Renal cortical epithelial cell (primary cell): ENCODE results near the gene FOXM1. TPM values are rescaled to one million over a fixed set of nuclear protein-coding genes. Genes with fewer than 3 reads are reported as not detected.
A peak's percentile ranks its signal among the peaks of the same experiment; 100 is the strongest.

Experiments used
- DNase-seq: peaks from one replicate; pipeline ENCODE4 v3.0.0-alpha.2; 2011; ENCODE audit warnings: low read depth
- total RNA-seq: library from RNA; depleted of rRNA; stranded (reverse); fragments of >200 nt; gene quantifications from 2 replicates; pipeline ENCODE4 v1.2.3, GENCODE V29; 2014

FOXM1 gene, protein sequence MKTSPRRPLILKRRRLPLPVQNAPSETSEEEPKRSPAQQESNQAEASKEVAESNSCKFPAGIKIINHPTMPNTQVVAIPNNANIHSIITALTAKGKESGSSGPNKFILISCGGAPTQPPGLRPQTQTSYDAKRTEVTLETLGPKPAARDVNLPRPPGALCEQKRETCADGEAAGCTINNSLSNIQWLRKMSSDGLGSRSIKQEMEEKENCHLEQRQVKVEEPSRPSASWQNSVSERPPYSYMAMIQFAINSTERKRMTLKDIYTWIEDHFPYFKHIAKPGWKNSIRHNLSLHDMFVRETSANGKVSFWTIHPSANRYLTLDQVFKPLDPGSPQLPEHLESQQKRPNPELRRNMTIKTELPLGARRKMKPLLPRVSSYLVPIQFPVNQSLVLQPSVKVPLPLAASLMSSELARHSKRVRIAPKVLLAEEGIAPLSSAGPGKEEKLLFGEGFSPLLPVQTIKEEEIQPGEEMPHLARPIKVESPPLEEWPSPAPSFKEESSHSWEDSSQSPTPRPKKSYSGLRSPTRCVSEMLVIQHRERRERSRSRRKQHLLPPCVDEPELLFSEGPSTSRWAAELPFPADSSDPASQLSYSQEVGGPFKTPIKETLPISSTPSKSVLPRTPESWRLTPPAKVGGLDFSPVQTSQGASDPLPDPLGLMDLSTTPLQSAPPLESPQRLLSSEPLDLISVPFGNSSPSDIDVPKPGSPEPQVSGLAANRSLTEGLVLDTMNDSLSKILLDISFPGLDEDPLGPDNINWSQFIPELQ
- 0.60 and 4.9 TPM in 2 replicates for total RNA-seq

DNA sequence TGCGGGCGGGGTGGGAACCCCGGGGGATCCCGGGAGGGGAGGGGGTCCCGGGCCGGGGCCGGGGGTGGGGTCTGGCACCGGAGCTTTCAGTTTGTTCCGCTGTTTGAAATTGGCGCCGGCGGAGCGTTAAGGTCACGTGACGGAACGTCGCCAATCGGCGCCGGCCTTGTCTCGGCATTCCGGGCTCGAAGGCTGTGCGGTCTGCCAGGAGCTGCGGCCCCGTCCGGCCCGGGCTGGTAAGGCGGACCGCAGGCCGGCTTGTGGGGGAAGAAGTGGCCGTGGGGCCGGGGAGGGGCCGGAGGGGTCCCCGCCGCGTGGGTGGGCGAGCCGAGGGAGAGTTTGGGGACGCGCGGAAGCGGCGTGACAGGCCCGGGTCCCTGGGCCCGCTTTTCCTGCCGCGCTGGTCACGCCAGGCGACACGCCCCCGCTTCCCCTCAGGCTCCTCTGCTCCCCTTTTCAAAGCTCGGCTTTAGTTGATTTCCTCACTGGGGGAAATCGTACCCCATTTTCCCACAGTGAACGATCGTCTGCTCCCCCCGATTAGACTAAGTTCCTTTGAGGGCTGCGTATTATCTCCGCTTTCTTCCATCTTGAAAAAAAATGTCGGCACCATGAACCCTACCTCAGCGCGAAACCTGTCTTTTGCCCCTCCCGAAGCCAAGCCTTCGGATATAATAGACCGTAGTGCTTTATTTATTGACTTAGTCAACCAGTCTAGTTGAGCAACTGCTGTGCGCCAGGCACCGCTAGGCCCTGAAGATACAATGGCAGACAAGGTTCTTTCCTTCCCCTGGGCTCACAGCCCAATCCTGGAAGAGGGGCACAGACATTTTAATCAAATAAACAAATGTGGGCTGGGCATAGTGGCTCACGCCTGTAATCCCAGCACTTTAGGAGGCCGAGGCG is at the start of gene FOXM1, which contains the start of gene RHNO1:
Gene FOXM1, minus strand, starts transcription at position 128 of the 906 bp plus-strand sequence. CDS start 2,696 bp downstream, outside the sequence.
Gene RHNO1, plus strand, starts transcription at position 177 of the 906 bp plus-strand sequence. CDS start 8,144 bp downstream, outside the sequence.
- peak; percentile 75 for DNase-seq

DNA sequence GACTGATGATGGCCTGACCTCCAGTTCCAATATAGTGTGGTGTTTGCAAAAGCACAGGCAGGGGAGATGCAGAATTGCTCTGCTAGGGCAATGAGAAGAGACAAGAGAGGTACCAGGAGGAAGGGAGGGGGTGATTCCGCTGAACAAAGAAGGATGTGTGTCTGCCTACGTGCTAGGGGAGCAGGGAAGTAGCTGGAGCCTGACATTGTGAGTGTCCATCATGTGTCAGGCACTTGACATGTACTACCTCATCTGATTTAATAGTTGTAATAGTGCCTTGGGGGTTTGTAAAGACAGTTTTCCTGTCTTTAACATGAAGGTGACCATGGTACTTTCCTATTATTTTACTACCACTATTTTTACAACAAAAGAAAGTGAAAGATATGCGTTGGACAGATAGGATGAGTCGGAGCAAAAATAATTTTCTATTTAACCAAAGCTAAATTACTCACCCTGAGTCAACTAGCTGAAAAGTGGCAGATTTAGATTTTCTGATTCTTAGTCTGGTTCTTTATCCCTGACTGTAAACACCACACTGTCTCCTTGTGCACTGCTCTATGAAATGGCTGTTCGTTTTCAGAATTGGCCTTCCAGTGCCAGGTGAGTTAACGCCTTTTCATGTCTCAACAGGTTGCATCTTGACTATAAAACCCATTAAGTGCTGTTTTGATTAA is 48.5 kb upstream of the FOXM1 start:
- DNase-seq, result peak; percentile 6

DNA sequence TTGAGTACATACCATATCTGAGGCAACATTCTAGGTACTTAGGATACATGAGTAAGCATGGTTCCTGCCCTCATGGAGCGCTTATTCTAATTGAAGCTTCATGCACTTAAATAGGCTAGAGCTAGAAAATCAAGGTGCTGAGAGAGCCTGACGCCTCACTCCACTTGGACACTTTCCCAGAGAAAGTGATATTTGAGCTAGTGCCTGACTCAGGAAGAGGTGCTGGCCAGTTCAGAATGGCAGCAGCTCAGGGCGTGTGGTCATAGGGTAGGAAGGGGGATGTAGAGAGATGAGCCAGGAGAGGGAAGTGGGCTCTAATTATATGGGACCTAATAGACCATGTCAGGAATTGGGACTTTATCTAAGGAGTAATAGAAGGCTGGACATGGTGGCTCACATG is 47.0 kb upstream of the FOXM1 start:
- no peak for DNase-seq

DNA sequence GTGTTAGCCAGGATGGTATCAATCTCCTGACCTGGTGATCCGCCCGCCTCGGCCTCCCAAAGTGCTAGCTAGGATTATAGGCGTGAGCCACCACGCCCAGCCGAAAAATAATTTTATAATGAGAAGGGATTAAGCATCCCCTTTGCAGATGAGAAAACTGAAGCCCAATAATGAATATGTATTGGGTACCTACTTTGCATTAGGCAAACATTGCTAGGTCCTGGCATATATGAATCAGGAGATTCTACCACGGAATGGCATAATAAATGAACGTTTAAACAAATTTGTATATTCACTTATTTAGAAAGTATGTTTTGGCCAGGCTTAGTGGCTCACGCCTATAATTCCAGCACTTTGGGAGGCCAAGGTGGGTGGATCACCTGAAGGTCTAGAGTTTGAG is 46.1 kb upstream of the FOXM1 start:
- no peak for DNase-seq

DNA sequence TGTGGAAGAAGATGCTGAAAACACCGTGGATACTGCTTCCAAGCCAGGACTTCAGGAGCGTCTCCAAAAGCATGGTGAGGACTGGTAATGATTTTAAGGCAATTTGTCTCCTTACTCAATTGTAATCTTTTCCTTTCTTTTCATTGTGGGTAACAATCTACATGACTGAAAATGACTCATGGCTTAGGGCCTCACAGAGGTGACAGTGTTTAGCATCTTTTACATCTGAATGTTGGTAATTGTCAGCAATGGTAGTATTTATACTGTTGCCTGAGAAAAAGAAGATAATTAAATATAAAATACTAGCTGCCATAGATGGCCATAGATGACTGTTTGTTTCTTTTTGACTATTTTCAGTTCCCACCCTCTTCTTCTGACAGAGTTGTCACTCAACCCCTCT is 45.4 kb upstream of the FOXM1 start:
- DNase-seq, result no peak

DNA sequence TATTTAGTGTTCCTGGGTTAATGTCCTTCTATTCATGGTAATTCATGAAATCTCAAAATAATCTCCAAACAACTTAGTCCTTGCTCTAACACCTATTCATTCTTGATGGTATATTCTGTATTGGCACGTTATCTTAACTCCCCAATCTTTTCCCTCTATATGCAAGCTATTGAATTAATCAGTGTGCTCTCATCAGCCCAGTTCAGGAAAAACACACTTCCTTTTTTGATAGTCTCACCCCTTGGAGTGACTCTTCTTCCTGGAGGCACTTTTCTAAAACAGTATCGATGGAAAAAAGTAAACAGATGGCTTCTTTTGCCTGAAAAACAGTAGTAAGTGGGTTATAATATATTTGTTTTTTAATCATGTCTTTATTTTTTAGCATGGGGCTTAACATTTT is 42.3 kb upstream of the FOXM1 start:
- no peak for DNase-seq

DNA sequence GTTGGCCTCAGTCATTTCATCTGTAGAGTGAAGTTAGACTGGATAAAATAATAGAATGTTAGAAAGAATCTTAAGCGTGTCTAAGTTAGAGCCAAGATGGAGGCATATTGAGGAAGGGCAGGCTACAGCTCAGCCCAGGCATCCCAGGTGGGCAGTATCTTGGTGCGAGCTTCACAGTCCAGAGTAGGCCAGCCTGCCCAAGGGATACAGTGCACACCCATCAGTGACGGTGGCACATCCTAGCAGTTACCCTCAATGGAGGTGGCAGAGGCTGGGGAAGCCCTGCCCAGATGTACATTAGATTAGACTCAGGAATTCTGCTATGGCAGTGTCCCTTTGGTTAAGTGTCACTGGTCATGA is 35.2 kb upstream of the FOXM1 start:
- DNase-seq, result no peak

DNA sequence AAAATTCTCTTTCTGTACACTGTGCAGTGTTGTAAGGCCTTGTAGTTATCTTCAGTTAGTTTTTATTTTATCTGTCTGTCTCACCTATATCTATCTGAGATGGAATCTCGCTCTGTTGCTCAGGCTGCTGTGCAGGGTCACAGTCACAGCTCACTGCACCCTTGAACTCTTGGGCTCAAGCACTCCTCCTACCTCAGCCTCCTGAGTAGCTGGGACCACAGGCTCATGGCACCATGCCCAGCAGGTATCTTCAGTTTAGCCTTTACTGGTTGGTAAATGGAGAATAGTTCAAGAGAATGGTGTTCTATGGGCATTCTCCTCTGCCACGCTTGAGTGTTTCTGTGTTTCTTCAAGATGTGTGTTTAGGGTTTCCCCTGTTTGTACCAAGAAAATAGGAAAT is 27.3 kb upstream of the FOXM1 start:
- peak; percentile 84 for DNase-seq

DNA sequence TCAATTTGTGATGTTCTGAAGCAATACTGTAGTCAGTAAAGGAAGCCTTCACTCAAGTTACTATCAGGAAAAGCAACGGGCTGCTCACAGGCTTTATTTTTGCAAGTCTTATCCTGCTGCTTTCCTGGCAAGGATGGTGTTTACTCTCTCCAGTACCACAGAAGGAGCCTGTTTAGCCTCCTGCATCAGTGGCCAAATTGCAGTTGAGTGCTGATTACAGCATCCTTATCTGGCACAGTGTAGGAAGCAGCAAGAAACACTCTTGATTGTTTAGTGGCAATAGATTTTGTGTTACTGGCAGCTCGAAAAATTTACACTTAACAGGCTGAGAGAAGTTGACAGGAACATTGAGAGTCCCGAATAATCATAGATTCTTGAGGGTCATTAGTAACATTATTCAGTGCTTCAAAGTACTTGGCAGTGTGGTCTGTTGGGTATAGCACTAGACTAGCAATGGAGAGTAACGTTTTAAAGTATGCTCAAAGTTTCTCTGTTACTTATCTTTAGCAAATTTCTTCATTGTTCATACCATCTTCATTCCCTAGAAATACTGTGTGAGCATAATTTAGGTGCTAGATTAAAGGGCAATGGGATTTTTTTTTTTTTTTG is 25.4 kb upstream of the FOXM1 start:
- DNase-seq, result no peak

DNA sequence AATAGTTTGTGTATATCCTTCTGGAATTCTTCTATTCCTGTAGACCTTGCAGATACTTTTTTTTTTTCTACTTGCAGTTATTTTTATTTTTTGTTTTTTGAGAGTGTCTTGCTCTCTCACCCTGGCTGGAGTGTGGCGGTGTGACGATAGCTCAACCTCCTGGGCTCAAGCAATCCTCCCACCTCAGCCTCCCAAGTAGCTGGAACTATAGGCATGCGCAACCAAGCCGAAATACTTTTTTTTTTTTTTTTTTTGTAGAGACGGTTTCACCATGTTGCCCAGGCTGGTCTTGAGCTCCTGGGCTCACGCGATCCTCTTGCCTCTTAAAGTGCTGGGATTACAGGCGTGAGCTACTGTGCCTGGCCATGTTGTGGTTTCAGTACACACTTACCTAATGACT is 23.7 kb upstream of the FOXM1 start:
- no peak for DNase-seq

DNA sequence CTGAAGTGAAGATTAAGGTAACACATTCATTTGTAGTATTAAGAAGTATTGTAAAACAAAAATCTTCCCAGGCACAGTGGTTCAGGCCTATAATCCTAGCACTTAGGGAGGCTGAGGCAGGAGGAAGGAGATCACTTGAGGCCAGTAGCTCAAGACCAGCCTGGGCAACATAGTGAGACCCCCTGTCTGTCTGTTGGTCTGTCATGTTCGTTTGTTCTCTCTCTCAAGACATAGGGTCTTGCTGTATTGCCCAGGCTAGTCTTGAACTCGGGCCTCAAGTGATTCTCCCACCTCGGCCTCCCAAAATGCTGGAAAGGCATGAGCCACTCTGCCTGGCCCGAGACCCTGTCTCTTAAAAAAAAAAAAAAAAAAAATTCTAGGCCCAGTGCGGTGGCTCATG is 20.4 kb upstream of the FOXM1 start:
- DNase-seq, result no peak

DNA sequence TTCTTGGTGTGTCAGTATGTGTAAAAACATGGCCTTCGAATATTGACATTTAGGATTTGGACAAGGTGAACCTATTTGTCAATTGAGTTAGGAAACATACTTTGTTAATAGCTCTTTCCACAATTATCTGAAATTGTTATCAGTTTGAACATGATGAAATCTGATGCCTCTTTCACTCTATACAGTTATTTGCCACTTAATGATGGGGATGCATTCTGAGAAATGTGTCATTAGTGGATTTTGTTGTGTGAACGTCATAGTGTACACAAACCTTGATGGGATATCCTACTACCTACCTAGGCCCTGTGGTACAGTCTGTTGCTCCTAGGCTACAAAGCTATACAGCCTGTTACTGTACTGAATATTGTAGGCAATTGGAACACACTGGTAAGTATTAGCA is 18.5 kb upstream of the FOXM1 start:
- DNase-seq, result no peak

DNA sequence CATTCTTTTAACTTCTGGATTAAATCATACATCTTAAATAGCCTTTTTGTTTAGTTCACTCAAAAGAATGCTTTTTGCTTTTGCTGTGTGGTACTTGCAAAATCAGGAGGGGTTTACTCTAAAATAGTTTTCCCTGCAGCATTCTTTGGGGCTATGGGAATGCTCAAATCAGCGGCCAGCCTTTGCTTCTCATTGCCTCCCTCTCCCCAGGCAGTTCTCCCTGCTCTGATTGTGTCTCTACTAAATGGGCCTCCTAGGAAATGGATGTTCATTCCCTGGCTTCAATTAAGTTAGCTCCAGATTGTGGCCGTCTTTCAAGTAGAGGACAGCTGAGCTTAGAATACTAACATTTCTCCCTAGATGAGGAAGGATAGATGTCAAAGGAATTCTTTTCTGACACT is 18.1 kb upstream of the FOXM1 start:
- no peak for DNase-seq

DNA sequence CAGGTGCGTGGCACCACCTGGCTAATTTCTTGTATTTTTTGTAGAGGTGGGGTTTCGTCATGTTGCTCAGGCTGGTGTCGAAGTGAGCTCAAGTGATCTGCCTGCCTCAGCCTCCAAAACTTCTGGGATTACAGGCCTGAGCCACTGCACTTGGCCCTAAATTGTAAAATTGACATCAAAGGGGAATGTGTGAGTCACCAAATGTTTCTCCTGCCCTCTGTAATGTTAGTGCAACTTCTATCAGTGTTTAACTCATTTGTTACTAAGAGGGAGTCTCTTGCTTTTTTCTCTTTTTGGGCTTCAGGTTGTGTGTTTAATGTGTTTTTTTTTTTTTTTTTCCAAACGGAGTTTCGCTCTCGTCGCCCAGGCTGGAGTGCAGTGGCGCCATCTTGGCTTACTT is 16.0 kb upstream of the FOXM1 start:
- DNase-seq, result peak; percentile 86

DNA sequence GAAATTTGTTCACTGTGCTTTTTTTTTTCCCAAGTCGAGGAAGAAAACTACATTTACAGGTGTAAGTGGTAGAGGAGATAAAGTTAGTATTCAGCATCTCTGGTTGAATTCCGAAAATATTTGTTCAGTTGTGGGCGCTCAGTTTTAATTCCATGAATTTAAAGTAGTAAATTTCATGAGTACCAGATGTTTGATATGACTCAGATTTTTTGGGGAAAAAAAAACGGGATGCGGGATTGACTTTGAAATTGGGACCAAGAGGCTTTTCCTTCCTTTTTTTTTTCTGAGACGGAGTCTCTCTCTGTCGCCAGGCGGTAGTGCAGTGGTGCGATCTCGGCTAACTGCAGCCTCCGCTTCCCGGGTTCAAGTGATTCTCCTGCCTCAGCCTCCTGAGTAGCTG is 15.3 kb upstream of the FOXM1 start:
- DNase-seq, result no peak

DNA sequence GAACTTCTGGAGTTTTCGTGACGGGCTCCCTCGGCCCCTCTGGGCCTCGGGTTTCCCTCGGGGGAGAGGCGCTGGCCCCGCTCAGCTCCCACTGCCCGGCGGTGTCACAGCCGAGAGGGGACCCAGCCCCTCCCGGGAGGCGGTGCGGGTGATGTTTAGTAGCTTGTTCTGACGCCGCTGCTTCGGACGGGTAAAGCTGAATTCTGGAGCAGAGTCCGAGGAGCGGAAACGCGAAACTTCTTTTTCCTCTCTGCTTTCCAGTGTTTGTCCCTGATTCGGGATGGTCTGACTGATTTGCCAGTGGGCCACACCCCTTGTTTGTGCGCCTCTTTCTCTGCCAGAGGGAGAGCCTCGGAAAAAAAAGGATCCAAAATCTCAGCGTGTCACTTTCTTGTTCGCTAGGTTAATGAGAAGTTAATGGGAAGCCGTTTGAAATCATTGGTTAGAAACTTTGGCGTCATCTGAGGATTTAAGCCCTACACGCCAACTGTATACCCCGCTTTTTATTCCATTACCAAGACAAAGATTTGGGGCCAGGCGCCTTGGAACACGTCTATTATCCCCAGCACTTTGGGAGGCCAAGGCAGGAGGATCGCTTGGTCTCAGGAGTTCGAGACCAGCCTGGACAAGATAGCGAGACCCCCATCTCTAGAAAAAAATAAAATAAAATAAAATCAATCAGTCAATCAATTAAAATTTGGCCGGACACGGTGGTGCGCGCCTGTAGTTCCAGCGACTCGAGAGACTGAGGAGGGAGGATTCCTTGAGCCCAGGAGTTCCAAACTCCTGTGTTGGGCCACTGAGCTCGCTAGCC is 14.5 kb upstream of the FOXM1 start:
- DNase-seq, result peak; percentile 22

DNA sequence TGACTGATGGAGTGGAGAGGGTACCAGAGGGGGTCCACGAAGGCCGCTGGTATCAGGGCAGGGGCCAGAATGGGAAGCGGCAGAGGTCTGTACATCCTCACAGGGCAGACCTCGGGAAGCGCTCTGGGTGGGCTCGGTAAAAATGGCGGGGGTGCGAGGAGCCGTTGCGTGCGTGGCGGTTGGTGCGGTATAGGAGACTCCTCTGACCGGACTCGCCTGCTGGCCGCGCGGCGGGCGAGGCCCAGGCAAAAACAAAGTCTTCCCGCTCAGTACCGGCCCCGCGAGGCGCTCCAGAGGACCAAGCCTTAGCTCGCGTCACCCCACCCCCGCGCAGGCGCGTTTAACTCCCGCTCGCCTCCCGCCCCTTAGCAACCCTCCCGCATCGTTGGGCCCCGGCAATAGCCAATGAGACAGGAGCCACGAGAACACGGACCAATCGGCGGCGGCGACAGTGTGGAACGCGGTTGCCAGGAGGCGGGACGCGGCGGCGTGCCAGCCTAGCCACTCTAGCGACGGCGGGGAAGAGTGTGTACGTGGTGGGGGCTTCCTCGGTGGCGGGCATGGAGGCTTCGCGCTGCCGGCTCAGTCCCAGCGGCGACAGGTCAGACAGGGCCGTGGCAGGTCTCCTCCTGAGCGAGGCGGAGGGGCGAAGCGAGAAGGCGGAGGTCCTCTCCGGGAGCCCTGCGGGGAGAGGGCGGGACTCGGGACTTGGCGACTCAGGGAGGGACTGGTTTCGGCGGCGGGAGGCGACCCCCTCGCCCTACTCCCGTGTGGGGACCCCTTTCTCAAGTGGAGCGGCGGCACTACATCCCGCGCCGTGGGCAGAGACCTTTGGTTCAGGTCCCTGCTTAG is 13.6 kb upstream of the FOXM1 start, which contains the start of gene TULP3:
Gene TULP3, plus strand, starts transcription at position 504 of the 852 bp plus-strand sequence. Its CDS starts 57 bp downstream, at position 561.
- peak; percentile 87 for DNase-seq

DNA sequence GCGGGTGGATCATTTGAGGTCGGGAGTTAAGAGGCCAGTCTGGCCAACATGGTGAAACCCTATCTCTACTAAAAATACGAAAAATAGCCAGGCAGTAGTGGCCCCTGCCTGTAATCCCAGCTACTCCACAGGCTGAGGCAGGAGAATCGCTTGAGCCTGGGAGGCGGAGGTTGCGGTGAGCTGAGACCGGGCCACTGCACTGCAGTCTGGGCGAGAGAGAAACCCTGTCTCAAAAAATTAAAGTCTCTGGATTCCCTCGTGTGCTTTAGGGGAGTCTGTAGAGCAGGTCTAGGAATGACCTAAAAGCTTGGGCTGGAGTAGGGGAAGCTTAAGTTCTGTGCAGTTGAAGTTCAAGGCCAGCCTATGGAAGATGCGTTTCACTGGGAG is 13.0 kb upstream of the FOXM1 start:
- DNase-seq, result no peak
